AG04450 (cell line): ENCODE results near the gene TCHH. TPM values are rescaled to one million over a fixed set of nuclear protein-coding genes. Genes with fewer than 3 reads are reported as not detected.

Experiments
- CTCF ChIA-PET: fragments of 300-600, 350-600 bp; formaldehyde crosslinking; extraction: SDS; loops from one replicate; lab custom pipeline; 2022; ENCODE audit warnings: antibody characterized with exemption, inconsistent platforms; lab: Charles Lee
- POLR2A ChIA-PET: fragments of 350-600 bp; formaldehyde crosslinking; extraction: SDS; loops from one replicate; lab custom pipeline; 2021; ENCODE audit warnings: antibody characterized with exemption, inconsistent platforms; lab: Yijun Ruan, JAX
- DNase-seq: peaks from one replicate; pipeline ENCODE4 v3.0.0-alpha.2; 2011; ENCODE audit warnings: low read depth, low spot score
- H3K27ac ChIP-seq: one replicate; pipeline ENCODE4 v1.5.1; 2012; ENCODE audit warnings: low read depth, low read length, control low read depth
- H3K27me3 ChIP-seq: one replicate; pipeline ENCODE4 v1.6.0; 2012; ENCODE audit warnings: low read length; ENCODE audit not compliant: control insufficient read depth, insufficient read depth
- H3K4me3 ChIP-seq: 2 replicates; pipeline ENCODE4 v1.5.1; 2011; ENCODE audit warnings: mild to moderate bottlenecking, low read depth, low read length, control low read depth
- H3K9me3 ChIP-seq: 2 replicates; pipeline ENCODE4 v1.5.1; 2012; ENCODE audit warnings: low read length; ENCODE audit not compliant: control insufficient read depth, insufficient read depth
- CTCF ChIP-seq: IDR thresholded peaks from 2 replicates; pipeline ENCODE4 v1.5.1; 2011; ENCODE audit warnings: low read depth, low read length, control low read depth, inconsistent platforms
- polyA plus RNA-seq: library from polyadenylated mRNA; depleted of rRNA; stranded (reverse); fragments of >200 nt; gene quantifications from 2 replicates; pipeline ENCODE4 v1.2.3, GENCODE V29; 2011

Gene TCHH
- polyA plus RNA-seq, 1 experiment, result not detected

- POLR2A ChIA-PET, result interaction anchor here (0.8 kb wide), 1 partner anchor 73 kb away, joined by 18 read pairs; no protein-coding TSS in a partner anchor
- H3K27me3 ChIP-seq, result peaks cover 74% of the 10 kb centered on the region
- CTCF ChIA-PET, result interaction anchor here (0.7 kb wide), 1 partner anchor 540 kb away, joined by 3 read pairs; no protein-coding TSS in a partner anchor
- H3K4me3 ChIP-seq, result peak overlapping the region; percentile 53
- H3K27ac ChIP-seq, result no peak overlapping the region
- DNase-seq, result no peak
- TF ChIP-seq CTCF, result no peak
- H3K9me3 ChIP-seq, result peaks cover 33% of the 10 kb centered on the region
Measured at GRCh38 chr1:152111515-152111968, 3.7 kb downstream of the TCHH start.

- no peak for TF ChIP-seq CTCF
- Histone ChIP-seq H3K27ac (no peak overlapping the region), H3K9me3 (peaks cover 33% of the 10 kb centered on the region), H3K4me3 (peak overlapping the region; percentile 53), H3K27me3 (peaks cover 74% of the 10 kb centered on the region)
- POLR2A ChIA-PET, result interaction anchor here (0.8 kb wide), 1 partner anchor 73 kb away, joined by 18 read pairs; no protein-coding TSS in a partner anchor
- CTCF ChIA-PET, result interaction anchor here (0.7 to 1.7 kb wide), 3 partner anchors 31 to 539 kb away, joined by 3 to 6 read pairs (median 4); no protein-coding TSS in a partner anchor
- DNase-seq, result no peak
Measured at GRCh38 chr1:152110860-152111514, 4.3 kb downstream of the TCHH start.

- Histone ChIP-seq H3K9me3 (peaks cover 33% of the 10 kb centered on the region), H3K27me3 (peaks cover 74% of the 10 kb centered on the region), H3K27ac (no peak overlapping the region), H3K4me3 (peak overlapping the region; percentile 53)
- POLR2A ChIA-PET, result no interaction called here
- TF ChIP-seq CTCF, result no peak
- no peak for DNase-seq
- CTCF ChIA-PET, result interaction anchor here (0.6 to 1.7 kb wide), 4 partner anchors 31 to 1340 kb away, joined by 3 to 6 read pairs (median 4); no protein-coding TSS in a partner anchor
Measured at GRCh38 chr1:152110365-152110859, 4.8 kb downstream of the TCHH start.

GRCh38 chr1:152109998-152110294 lies 5.3 kb downstream of the TCHH start:
- DNase-seq, result no peak
- Histone ChIP-seq H3K27ac (no peak overlapping the region), H3K27me3 (peaks cover 77% of the 10 kb centered on the region), H3K4me3 (peak overlapping the region; percentile 53), H3K9me3 (peaks cover 33% of the 10 kb centered on the region)
- CTCF ChIA-PET, result interaction anchor here (0.6 to 1.7 kb wide), 3 partner anchors 32 to 1341 kb away, joined by 3 to 6 read pairs (median 4); no protein-coding TSS in a partner anchor
- POLR2A ChIA-PET, result no interaction called here
- TF ChIP-seq CTCF, result no peak
